Activated gamma-delta T cell treated with anti-CD3 and anti-CD28 coated beads, Interleukin-2, amount 50 U/mL, for 16 hours (primary cell): Measurements from ENCODE around the gene HOXD9.

Experiments
- DNase-seq: peaks from one replicate; pipeline ENCODE4 v3.0.0-alpha.2; 2020; ENCODE audit warnings: low read depth

The HOXD9 gene

GRCh38 chr2:176152350-176153181 lies 30.0 kb downstream of the HOXD9 start:
- no peak for DNase-seq

GRCh38 chr2:176154576-176155252 lies 32.2 kb downstream of the HOXD9 start:
- no peak for DNase-seq

- no peak for DNase-seq
These were observed 33.0 kb downstream of the HOXD9 start for GRCh38 chr2:176155356-176156044.

- no peak for DNase-seq
These were observed 33.8 kb downstream of the HOXD9 start for GRCh38 chr2:176156301-176156806.

GRCh38 chr2:176156807-176157498 lies 34.4 kb downstream of the HOXD9 start, which contains the start of gene HOXD3:
TSS of gene HOXD3 (plus strand) at chr2:176157307. CDS start at chr2:176169115, 11,808 bp downstream.
- DNase-seq, result no peak

- DNase-seq, result no peak
These were observed 35.1 kb downstream of the HOXD9 start for GRCh38 chr2:176157499-176158185.

GRCh38 chr2:176158186-176158591 lies 35.7 kb downstream of the HOXD9 start:
- DNase-seq, result no peak

- DNase-seq, result no peak
These were observed 36.5 kb downstream of the HOXD9 start for GRCh38 chr2:176158855-176159662.

GRCh38 chr2:176159663-176160250 lies 37.2 kb downstream of the HOXD9 start:
- no peak for DNase-seq

GRCh38 chr2:176160251-176160985 lies 37.9 kb downstream of the HOXD9 start:
- no peak for DNase-seq

GRCh38 chr2:176160986-176161824 lies 38.7 kb downstream of the HOXD9 start:
- no peak for DNase-seq

- no peak for DNase-seq
These were observed 39.5 kb downstream of the HOXD9 start for GRCh38 chr2:176161825-176162626.

- no peak for DNase-seq
These were observed 40.6 kb downstream of the HOXD9 start for GRCh38 chr2:176162911-176163671.

GRCh38 chr2:176163672-176164056 lies 41.1 kb downstream of the HOXD9 start:
- DNase-seq, result no peak

GRCh38 chr2:176164201-176164600 lies 41.7 kb downstream of the HOXD9 start:
- DNase-seq, result no peak

GRCh38 chr2:176164611-176165369 lies 42.3 kb downstream of the HOXD9 start:
- no peak for DNase-seq
